GM10847 (cell line): ENCODE results near the gene TCP11.

Experiments used
- POLR2A ChIP-seq: IDR thresholded peaks from 2 replicates; pipeline ENCODE4 v1.6.1; 2011; ENCODE audit not compliant: insufficient read length; ENCODE audit errors: extremely low read depth

Gene TCP11

GRCh38 chr6:35082046-35082732 is 59.0 kb downstream of the TCP11 start:
- no peak for TF ChIP-seq POLR2A

- TF ChIP-seq POLR2A: no peak
Measured at GRCh38 chr6:35081426-35081851, 59.7 kb downstream of the TCP11 start.

GRCh38 chr6:35080821-35081425 is 60.2 kb downstream of the TCP11 start:
- no peak for TF ChIP-seq POLR2A

GRCh38 chr6:35080016-35080680 is 61.0 kb downstream of the TCP11 start:
- TF ChIP-seq POLR2A: no peak

- TF ChIP-seq POLR2A: no peak
Measured at GRCh38 chr6:35079311-35080000, 61.7 kb downstream of the TCP11 start.

GRCh38 chr6:35078896-35079295 is 62.2 kb downstream of the TCP11 start:
- TF ChIP-seq POLR2A: no peak

- no peak for TF ChIP-seq POLR2A
Measured at GRCh38 chr6:35078226-35078850, 62.8 kb downstream of the TCP11 start.

- no peak for TF ChIP-seq POLR2A
Measured at GRCh38 chr6:35077713-35078105, 63.4 kb downstream of the TCP11 start.

GRCh38 chr6:35076997-35077712 is 64.0 kb downstream of the TCP11 start:
- no peak for TF ChIP-seq POLR2A

GRCh38 chr6:35073766-35074471 is 67.2 kb downstream of the TCP11 start:
- TF ChIP-seq POLR2A: no peak

GRCh38 chr6:35073211-35073610 is 67.9 kb downstream of the TCP11 start:
- no peak for TF ChIP-seq POLR2A

GRCh38 chr6:35072698-35073055 is 68.5 kb downstream of the TCP11 start:
- no peak for TF ChIP-seq POLR2A

- TF ChIP-seq POLR2A: no peak
Measured at GRCh38 chr6:35072051-35072697, 69.0 kb downstream of the TCP11 start.
